ENCODE data around the gene HOXB9. TPM values are rescaled to one million over a fixed set of nuclear protein-coding genes. Genes with fewer than 3 reads are reported as not detected.
A peak's percentile ranks its signal among the peaks of the same experiment; 100 is the strongest.

HOXB9 gene
- total RNA-seq, 3 donors from 2014 or later (not counting 1 experiment from before 2014, with no cell fraction given): 0.12 to 1.0 (median 0.18) TPM

- DNase-seq (no peak), ATAC-seq (no peak)
- no peaks in the 10 kb centered on the region for H3K9me3 Mint-ChIP-seq
- no peak for TF ChIP-seq CTCF (IDR thresholded peaks at IDR 0.05)
- H3K27ac ChIP-seq (ENCODE audit: low read length): no peak overlapping the region
- H3K36me3 ChIP-seq (ENCODE audit: control insufficient read depth, insufficient read depth, low read length): no peaks in the 10 kb centered on the region
- H3K4me3 Mint-ChIP-seq: peak overlapping the region; percentile 47
- H3K4me1 ChIP-seq (ENCODE audit: control insufficient read depth, insufficient read depth, low read length): peaks cover 49% of the 10 kb centered on the region
- peaks cover 14 to 15% of the 10 kb centered on the region in 2 donors for H3K27me3 Mint-ChIP-seq (ENCODE audit: low read depth in 2 of 2)
- peaks cover 39 to 63% of the 10 kb centered on the region in 2 donors for H3K4me1 Mint-ChIP-seq
- H3K27ac Mint-ChIP-seq: no peak overlapping the region
- intact Hi-C loops (cut with micrococcal nuclease): no loop called here
- no peak overlapping the region for H3K4me3 ChIP-seq (ENCODE audit: low read length)
- no peaks in the 10 kb centered on the region for H3K9me3 ChIP-seq (ENCODE audit: control insufficient read depth, insufficient read depth, low read length)
- H3K27me3 ChIP-seq (ENCODE audit: control insufficient read depth, insufficient read depth, low read length): peaks cover 11% of the 10 kb centered on the region
- WGBS (ENCODE audit: insufficient coverage): 97% methylated on average over 6 of the region's 7 CpGs
- H3K36me3 Mint-ChIP-seq: no peaks in the 10 kb centered on the region
Observed at GRCh38 chr17:48575066-48575582, 51.0 kb downstream of the HOXB9 start.

DNA sequence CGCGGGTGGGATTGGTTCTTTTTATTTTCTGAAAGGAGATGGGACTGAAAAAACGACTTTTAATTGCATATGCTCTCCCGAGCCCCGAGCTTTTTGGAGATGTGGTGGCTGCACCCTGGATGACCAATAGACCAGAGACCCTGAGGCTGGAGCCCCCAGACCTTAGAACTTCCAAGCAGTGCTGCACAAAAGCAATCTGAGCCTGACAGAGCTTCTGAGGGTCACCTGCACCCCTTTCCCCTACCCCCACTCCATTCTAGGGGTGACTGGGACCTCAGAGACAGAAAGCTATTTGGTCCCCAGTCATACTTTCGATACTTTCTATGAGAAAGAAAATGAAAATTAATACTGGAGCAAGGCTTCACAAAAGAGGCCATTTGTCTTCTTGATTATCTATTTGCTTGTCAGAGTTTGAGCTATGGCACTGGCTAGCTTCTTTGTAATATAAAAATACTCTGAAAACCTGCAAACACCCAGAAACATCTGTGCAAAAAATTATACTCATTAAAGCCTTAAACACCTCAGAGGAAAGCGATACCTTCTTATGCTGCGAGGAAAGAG, 51.6 kb downstream of the HOXB9 start:
- Mint-ChIP-seq H3K36me3 (no peaks in the 10 kb centered on the region), H3K4me1 (peaks cover 34 to 57% of the 10 kb centered on the region in 2 donors), H3K27ac (no peak overlapping the region), H3K9me3 (no peaks in the 10 kb centered on the region), H3K27me3 (ENCODE audit: low read depth in 2 of 2) (peaks cover 8 to 10% of the 10 kb centered on the region in 2 donors), H3K4me3 (peak overlapping the region; percentile 25)
- Histone ChIP-seq H3K36me3 (ENCODE audit: control insufficient read depth, insufficient read depth, low read length) (no peaks in the 10 kb centered on the region), H3K27ac (ENCODE audit: low read length) (no peak overlapping the region), H3K9me3 (ENCODE audit: control insufficient read depth, insufficient read depth, low read length) (no peaks in the 10 kb centered on the region), H3K4me3 (ENCODE audit: low read length) (no peak overlapping the region), H3K27me3 (ENCODE audit: control insufficient read depth, insufficient read depth, low read length) (peaks cover 6% of the 10 kb centered on the region), H3K4me1 (ENCODE audit: control insufficient read depth, insufficient read depth, low read length) (peaks cover 49% of the 10 kb centered on the region)
- no peak for TF ChIP-seq CTCF (IDR thresholded peaks at IDR 0.05)
- intact Hi-C loops (cut with micrococcal nuclease): no loop called here
- DNase-seq: no peak
- 94% methylated on average over 8 of the region's 8 CpGs for WGBS (ENCODE audit: insufficient coverage)
- ATAC-seq: no peak

DNA sequence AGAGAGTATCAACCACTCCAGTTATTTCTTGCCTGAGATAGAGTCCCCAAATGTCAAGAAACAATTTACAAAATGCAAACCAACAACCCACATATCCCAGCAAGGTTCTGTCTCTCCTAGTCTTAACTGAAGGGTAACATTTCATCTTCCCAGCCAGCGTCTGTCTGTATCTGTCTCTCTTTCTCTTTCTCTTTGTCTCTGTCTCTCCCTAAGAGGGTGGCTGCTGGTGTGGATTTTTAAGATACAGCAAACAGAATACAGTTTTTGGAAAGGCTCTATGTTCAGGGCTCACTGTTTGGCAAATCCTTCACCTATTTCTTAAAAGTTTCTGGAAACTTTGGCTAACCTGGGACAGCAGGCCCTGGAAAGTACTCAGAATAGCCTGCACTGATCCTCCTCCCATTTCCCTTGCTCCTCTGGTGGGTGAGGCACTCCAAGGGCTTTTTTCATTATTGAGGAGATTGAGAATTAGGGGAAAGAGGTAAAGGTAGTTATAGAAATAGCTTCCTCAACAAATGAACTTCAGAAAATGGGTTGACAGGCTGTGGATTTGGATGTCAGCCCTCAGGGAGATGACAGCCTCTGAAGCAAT, 54.2 kb downstream of the HOXB9 start:
- H3K9me3 ChIP-seq (ENCODE audit: control insufficient read depth, insufficient read depth, low read length): no peaks in the 10 kb centered on the region
- Mint-ChIP-seq H3K27ac (no peak overlapping the region), H3K36me3 (no peaks in the 10 kb centered on the region), H3K27me3 (ENCODE audit: low read depth in 2 of 2) (peaks cover 0 to 10% of the 10 kb centered on the region in 2 donors), H3K4me1 (peaks cover 21 to 36% of the 10 kb centered on the region in 2 donors), H3K4me3 (no peak overlapping the region), H3K9me3 (no peaks in the 10 kb centered on the region)
- no peak overlapping the region for H3K27ac ChIP-seq (ENCODE audit: low read length)
- H3K36me3 ChIP-seq (ENCODE audit: control insufficient read depth, insufficient read depth, low read length): no peaks in the 10 kb centered on the region
- no peak for TF ChIP-seq CTCF (IDR thresholded peaks at IDR 0.05)
- peaks cover 32% of the 10 kb centered on the region for H3K4me1 ChIP-seq (ENCODE audit: control insufficient read depth, insufficient read depth, low read length)
- ATAC-seq: no peak
- intact Hi-C loops (cut with micrococcal nuclease): no loop called here
- H3K4me3 ChIP-seq (ENCODE audit: low read length): no peak overlapping the region
- WGBS (ENCODE audit: insufficient coverage): no CpG with 5 or more reads among the region's 1 CpG
- no peaks in the 10 kb centered on the region for H3K27me3 ChIP-seq (ENCODE audit: control insufficient read depth, insufficient read depth, low read length)
- no peak for DNase-seq

Other genes with a start within 250 kb of the HOXB9 start
- 100 to 1,000 TPM; 168 to 227 (median 190) TPM for gene SKAP1, start 196.1 kb downstream of the HOXB9 start, total RNA-seq
- gene HOXB1, start 95.3 kb downstream of the HOXB9 start, total RNA-seq: not detected
- 10 to 100 TPM; 21.6 to 30.5 (median 24.7) TPM for gene HOXB2, start 81.2 kb downstream of the HOXB9 start, total RNA-seq
- 1 to 10 TPM; 3.5 to 6.7 (median 5.7) TPM for gene HOXB4, start 48.0 kb downstream of the HOXB9 start, total RNA-seq
- gene HOXB3, start 36.1 kb downstream of the HOXB9 start, total RNA-seq: 10 to 100 TPM in 2 of 3 donors, 1 to 10 TPM in 1; 7.9 to 15.6 (median 15.3) TPM
- gene HOXB5, start 32.6 kb downstream of the HOXB9 start, total RNA-seq: not detected
- not detected for gene HOXB6, start 21.4 kb downstream of the HOXB9 start, total RNA-seq
- 1 to 10 TPM in 1 of 3 donors, under 1 TPM in 2; 0.45 to 1.4 (median 0.97) TPM for gene HOXB7, start 15.3 kb downstream of the HOXB9 start, total RNA-seq
- gene HOXB8, start 11.1 kb downstream of the HOXB9 start, total RNA-seq: not detected
- gene PRAC1, start 96.2 kb upstream of the HOXB9 start, total RNA-seq: not detected
- not detected for gene PRAC2, start 96.8 kb upstream of the HOXB9 start, total RNA-seq
- not detected for gene HOXB13, start 102.4 kb upstream of the HOXB9 start, total RNA-seq
- gene TTLL6, start 190.9 kb upstream of the HOXB9 start, total RNA-seq: not detected
- 100 to 1,000 TPM; 175 to 188 (median 179) TPM for gene CALCOCO2, start 204.7 kb upstream of the HOXB9 start, total RNA-seq

All from natural killer cell (primary cell).